GM18520 (cell line): ENCODE data around the gene CHRNA5.

ENCODE experiments used
- ATAC-seq: cut with Tn5 transposase; IDR thresholded peaks from one replicate; pipeline ENCODE4 v1.9.1; 2021; ENCODE audit not compliant: unreplicated experiment

Gene CHRNA5

GRCh38 chr15:78620021-78620526 is 54.8 kb downstream of the CHRNA5 start:
- ATAC-seq: no peak

- no peak for ATAC-seq
Measured at GRCh38 chr15:78620527-78621421, 55.5 kb downstream of the CHRNA5 start, which contains the start of gene CHRNA3. TSS of gene CHRNA3 (minus strand) at chr15:78620996. CDS start at chr15:78620794, 202 bp downstream.

GRCh38 chr15:78621810-78622402 is 56.6 kb downstream of the CHRNA5 start:
- no peak for ATAC-seq

- ATAC-seq: no peak
Measured at GRCh38 chr15:78623786-78624497, 58.6 kb downstream of the CHRNA5 start.

GRCh38 chr15:78624651-78625590 is 59.6 kb downstream of the CHRNA5 start:
- ATAC-seq: no peak

- no peak for ATAC-seq
Measured at GRCh38 chr15:78625606-78626280, 60.4 kb downstream of the CHRNA5 start.

- ATAC-seq: no peak
Measured at GRCh38 chr15:78626381-78626995, 61.2 kb downstream of the CHRNA5 start.

- ATAC-seq: no peak
Measured at GRCh38 chr15:78627348-78627747, 62.0 kb downstream of the CHRNA5 start.

- no peak for ATAC-seq
Measured at GRCh38 chr15:78628227-78628626, 62.9 kb downstream of the CHRNA5 start.

- ATAC-seq: no peak
Measured at GRCh38 chr15:78629031-78629715, 63.9 kb downstream of the CHRNA5 start.

GRCh38 chr15:78629716-78630065 is 64.4 kb downstream of the CHRNA5 start:
- ATAC-seq: no peak

GRCh38 chr15:78630886-78631633 is 65.7 kb downstream of the CHRNA5 start:
- ATAC-seq: no peak

GRCh38 chr15:78633348-78633747 is 68.0 kb downstream of the CHRNA5 start:
- no peak for ATAC-seq

GRCh38 chr15:78634210-78635145 is 69.2 kb downstream of the CHRNA5 start:
- no peak for ATAC-seq

GRCh38 chr15:78635346-78635745 is 70.0 kb downstream of the CHRNA5 start:
- ATAC-seq: no peak

- ATAC-seq: no peak
Measured at GRCh38 chr15:78636378-78636859, 71.1 kb downstream of the CHRNA5 start.
